Neuronal stem cell (in vitro differentiated cells): ENCODE results near the gene KIAA0825.

ENCODE experiments used
- DNase-seq: peaks from one replicate; pipeline ENCODE4 v3.0.0-alpha.2; 2013; ENCODE audit warnings: low spot score
- H2AFZ ChIP-seq: one replicate; pipeline ENCODE4 v1.6.1; 2013; ENCODE audit warnings: mild to moderate bottlenecking, low read length, inconsistent platforms
- H2AK5ac ChIP-seq: 2 replicates; pipeline ENCODE4 v1.6.1; 2013; ENCODE audit warnings: low read depth, mild to moderate bottlenecking, inconsistent platforms, low read length, moderate library complexity, mixed read lengths
- H2BK120ac ChIP-seq: 2 replicates; pipeline ENCODE4 v1.6.1; 2013; ENCODE audit warnings: low read depth, mild to moderate bottlenecking, inconsistent platforms, low read length, moderate library complexity, mixed read lengths
- H2BK12ac ChIP-seq: one replicate; pipeline ENCODE4 v1.6.1; 2013; ENCODE audit warnings: low read length, inconsistent platforms
- H2BK15ac ChIP-seq: 2 replicates; pipeline ENCODE4 v1.6.1; 2013; ENCODE audit warnings: mild to moderate bottlenecking, low read length, inconsistent platforms, mixed read lengths
- H2BK5ac ChIP-seq: one replicate; pipeline ENCODE4 v1.6.1; 2013; ENCODE audit warnings: inconsistent platforms, mild to moderate bottlenecking, low read length, moderate library complexity
- H3K14ac ChIP-seq: one replicate; pipeline ENCODE4 v1.6.1; 2013; ENCODE audit warnings: low read length, inconsistent platforms
- H3K18ac ChIP-seq: 2 replicates; pipeline ENCODE4 v1.6.1; 2013; ENCODE audit warnings: low read length, inconsistent platforms
- H3K23ac ChIP-seq: 2 replicates; pipeline ENCODE4 v1.6.1; 2013; ENCODE audit warnings: low read depth, mild to moderate bottlenecking, mixed read lengths, low read length, inconsistent platforms; ENCODE audit not compliant: poor library complexity
- H3K27ac ChIP-seq: replicated peaks from 3 replicates; pipeline ENCODE4 v1.5.1; 2013; ENCODE audit warnings: low read length, inconsistent platforms
- H3K27me3 ChIP-seq, 3 experiments: 2 replicates each; pipeline ENCODE4 v1.6.1; 2013; ENCODE audit warnings: low read length in 3 of 3, mild to moderate bottlenecking in 2 of 3, inconsistent platforms in 1 of 3, low read depth in 1 of 3, mixed read lengths in 1 of 3, moderate library complexity in 1 of 3; ENCODE audit not compliant: control insufficient read depth in 3 of 3, insufficient read depth in 3 of 3
- H3K36me3 ChIP-seq, 2 donors: replicated peaks in 1 of 2; 2 replicates each; pipeline ENCODE4 v1.6.1; 2013; ENCODE audit warnings: low read length in 2 of 2; ENCODE audit not compliant: control insufficient read depth in 2 of 2, insufficient read depth in 2 of 2
- H3K4ac ChIP-seq: 2 replicates; pipeline ENCODE4 v1.6.1; 2013; ENCODE audit warnings: inconsistent platforms, mild to moderate bottlenecking, low read length, moderate library complexity
- H3K4me1 ChIP-seq, 2 donors: 1 replicate in 1 of 2; 2 replicates in 1 of 2; pipeline ENCODE4 v1.6.1; 2013; ENCODE audit warnings: low read length in 2 of 2, low read depth in 1 of 2; ENCODE audit not compliant: control insufficient read depth in 2 of 2, insufficient read depth in 1 of 2
- H3K4me2 ChIP-seq: one replicate; pipeline ENCODE4 v1.6.1; 2013; ENCODE audit warnings: mild to moderate bottlenecking, low read length, inconsistent platforms; ENCODE audit not compliant: insufficient read depth, poor library complexity, severe bottlenecking
- H3K4me3 ChIP-seq, 2 donors: 2 replicates each; pipeline ENCODE4 v1.5.1; 2013; ENCODE audit warnings: low read length in 2 of 2, mild to moderate bottlenecking in 2 of 2, inconsistent platforms in 1 of 2, moderate library complexity in 1 of 2
- H3K79me1 ChIP-seq: one replicate; pipeline ENCODE4 v1.6.1; 2013; ENCODE audit warnings: low read depth, mild to moderate bottlenecking, inconsistent platforms, low read length, moderate library complexity
- H3K9ac ChIP-seq: one replicate; pipeline ENCODE4 v1.6.1; 2013; ENCODE audit warnings: mild to moderate bottlenecking, low read depth, low read length, inconsistent platforms; ENCODE audit not compliant: poor library complexity
- H3K9me3 ChIP-seq, 2 donors: replicated peaks in 1 of 2; 2 replicates each; pipeline versions ENCODE3 to v1.6.1; 2013; ENCODE audit warnings: low read length in 2 of 2, mild to moderate bottlenecking in 2 of 2, inconsistent platforms in 1 of 2, low read depth in 1 of 2, mixed read lengths in 1 of 2, moderate library complexity in 1 of 2; ENCODE audit not compliant: control insufficient read depth in 2 of 2, insufficient read depth in 1 of 2
- H4K8ac ChIP-seq: one replicate; pipeline ENCODE4 v1.6.1; 2013; ENCODE audit warnings: low read depth, mild to moderate bottlenecking, inconsistent platforms, low read length, moderate library complexity
- H4K91ac ChIP-seq: one replicate; pipeline ENCODE4 v1.6.1; 2013; ENCODE audit warnings: low read length, low read depth, mild to moderate bottlenecking, inconsistent platforms; ENCODE audit not compliant: poor library complexity
- WGBS, 2 donors: extraction: QIAGEN DNeasy Blood & Tissue Kit; methylation state at CpG; one replicate each; pipeline ENCODE4 v1.1.7; 2013; ENCODE audit warnings: missing lambda C conversion rate in 2 of 2, mixed read lengths in 1 of 2; ENCODE audit not compliant: insufficient read length in 2 of 2, insufficient replicate concordance in 1 of 2; ENCODE audit errors: extremely low coverage in 2 of 2; 5-methylcytosine and 5-hydroxymethylcytosine counted together

KIAA0825 gene

DNA sequence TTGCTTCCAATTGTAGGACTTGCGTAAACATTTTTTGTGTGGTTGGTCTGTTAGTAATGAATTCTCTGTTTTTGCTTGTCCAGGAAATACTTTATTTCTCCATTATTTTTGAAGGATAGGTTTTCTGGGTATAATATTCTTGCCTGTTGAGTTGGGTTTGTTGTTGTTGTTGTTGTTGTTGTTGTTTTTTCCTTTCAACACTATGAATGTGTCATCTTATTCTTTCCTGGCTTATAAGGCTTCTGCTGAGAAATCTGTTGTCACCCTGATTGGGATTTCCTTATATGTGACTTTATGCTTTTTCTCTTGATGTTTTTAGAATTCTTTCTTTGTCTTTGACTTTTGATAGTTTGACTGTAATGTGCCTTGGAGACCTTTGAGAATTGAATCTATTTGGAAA, 39.9 kb upstream of the KIAA0825 start:
- H2AFZ ChIP-seq: no peak overlapping the region
- no peak overlapping the region for H4K91ac ChIP-seq
- H3K4me1 ChIP-seq: no peaks in the 10 kb centered on the region
- peaks cover 0 to 76% of the 10 kb centered on the region in 2 donors for H3K36me3 ChIP-seq
- H3K27me3 ChIP-seq: no peaks in the 10 kb centered on the region
- no peak overlapping the region for H2BK15ac ChIP-seq
- H2BK12ac ChIP-seq: no peak overlapping the region
- H2BK5ac ChIP-seq: no peak overlapping the region
- H3K23ac ChIP-seq: no peak overlapping the region
- H3K9me3 ChIP-seq: peaks cover 6 to 64% of the 10 kb centered on the region in 2 donors
- WGBS, 2 donors: no CpG with 5 or more reads among the region's 1 CpG
- H3K14ac ChIP-seq: no peak overlapping the region
- no peak overlapping the region for H3K4ac ChIP-seq
- no peak overlapping the region for H2AK5ac ChIP-seq
- H4K8ac ChIP-seq: no peak overlapping the region
- H3K4me2 ChIP-seq: no peak overlapping the region
- H3K9ac ChIP-seq: no peak overlapping the region
- H3K27ac ChIP-seq: no peak overlapping the region
- H3K18ac ChIP-seq: no peak overlapping the region
- H2BK120ac ChIP-seq: no peak overlapping the region
- DNase-seq: no peak
- peaks cover 3% of the 10 kb centered on the region for H3K79me1 ChIP-seq
- no peak overlapping the region for H3K4me3 ChIP-seq

DNA sequence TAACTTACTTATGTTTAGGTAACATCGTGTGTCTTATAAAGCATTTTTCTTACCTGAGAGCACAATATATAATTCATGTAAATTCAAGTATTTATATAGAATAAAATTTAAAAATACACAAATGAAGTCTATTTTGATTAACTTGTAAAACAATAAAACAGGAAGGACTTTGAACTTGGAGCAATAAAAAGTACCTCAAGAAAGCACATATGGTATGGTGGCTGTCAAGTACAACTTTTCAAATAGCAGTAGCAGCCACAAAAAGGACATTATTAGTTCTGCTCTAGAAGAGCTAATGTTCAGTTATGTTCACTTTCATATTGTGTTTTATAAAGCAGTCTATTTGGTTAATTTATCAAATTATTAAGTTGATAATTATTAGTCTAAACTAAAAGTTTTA, 31.5 kb upstream of the KIAA0825 start:
- no peak overlapping the region for H2BK5ac ChIP-seq

DNA sequence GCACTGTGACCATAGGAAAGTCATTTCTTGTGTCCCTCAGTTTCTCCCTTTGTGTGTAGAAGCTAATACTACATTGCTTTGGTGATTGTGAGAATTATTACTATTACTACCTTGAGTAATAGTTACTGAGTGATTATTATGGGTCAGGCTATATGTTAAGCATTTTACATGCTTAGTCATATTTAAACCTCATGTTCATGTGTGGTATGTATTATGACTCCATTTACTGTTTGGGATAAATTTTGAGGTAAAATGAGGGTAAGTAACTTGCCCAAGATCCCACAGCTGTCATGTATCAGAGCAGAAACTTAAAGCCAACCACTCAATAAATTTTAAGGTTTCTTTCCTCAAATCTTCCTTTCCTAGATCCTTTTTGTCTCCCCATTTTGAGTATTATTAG, 28.4 kb upstream of the KIAA0825 start:
- no peak overlapping the region for H2AFZ ChIP-seq
- DNase-seq: no peak
- H3K4me3 ChIP-seq: no peak overlapping the region
- no peak overlapping the region for H3K9ac ChIP-seq
- H4K8ac ChIP-seq: no peak overlapping the region
- no peak overlapping the region for H3K27ac ChIP-seq
- H3K79me1 ChIP-seq: no peaks in the 10 kb centered on the region
- H3K27me3 ChIP-seq: no peaks in the 10 kb centered on the region
- no peak overlapping the region for H2BK5ac ChIP-seq
- H2AK5ac ChIP-seq: no peak overlapping the region
- H3K4me1 ChIP-seq: no peaks in the 10 kb centered on the region
- H3K4me2 ChIP-seq: no peak overlapping the region
- no peak overlapping the region for H2BK120ac ChIP-seq
- no peak overlapping the region for H3K18ac ChIP-seq
- no peak overlapping the region for H4K91ac ChIP-seq
- H3K9me3 ChIP-seq: peaks cover 0 to 6% of the 10 kb centered on the region in 2 donors
- H2BK15ac ChIP-seq: no peak overlapping the region
- H2BK12ac ChIP-seq: no peak overlapping the region
- no peak overlapping the region for H3K14ac ChIP-seq
- no peak overlapping the region for H3K23ac ChIP-seq
- no peak overlapping the region for H3K4ac ChIP-seq
- H3K36me3 ChIP-seq: peaks cover 6 to 76% of the 10 kb centered on the region in 2 donors

More for the DNA sequence above, 31.5 kb upstream of the KIAA0825 start:
- no peak overlapping the region for H3K4ac ChIP-seq
- no CpG with 5 or more reads among the region's 1 CpG for WGBS, 2 donors
- H2BK15ac ChIP-seq: no peak overlapping the region
- no peak overlapping the region for H3K14ac ChIP-seq
- no peak overlapping the region for H3K23ac ChIP-seq
- H3K27ac ChIP-seq: no peak overlapping the region
- H4K8ac ChIP-seq: no peak overlapping the region
- H2BK120ac ChIP-seq: no peak overlapping the region
- no peak overlapping the region for H4K91ac ChIP-seq
- peaks cover 0 to 80% of the 10 kb centered on the region in 2 donors for H3K36me3 ChIP-seq
- H3K4me1 ChIP-seq: no peaks in the 10 kb centered on the region
- H3K9ac ChIP-seq: no peak overlapping the region
- DNase-seq: no peak
- no peak overlapping the region for H2AFZ ChIP-seq
- H3K27me3 ChIP-seq: no peaks in the 10 kb centered on the region
- no peak overlapping the region for H3K4me2 ChIP-seq
- H2BK12ac ChIP-seq: no peak overlapping the region
- peaks cover 0 to 22% of the 10 kb centered on the region in 2 donors for H3K9me3 ChIP-seq
- H3K4me3 ChIP-seq: no peak overlapping the region
- H3K18ac ChIP-seq: no peak overlapping the region
- no peaks in the 10 kb centered on the region for H3K79me1 ChIP-seq
- no peak overlapping the region for H2AK5ac ChIP-seq

DNA sequence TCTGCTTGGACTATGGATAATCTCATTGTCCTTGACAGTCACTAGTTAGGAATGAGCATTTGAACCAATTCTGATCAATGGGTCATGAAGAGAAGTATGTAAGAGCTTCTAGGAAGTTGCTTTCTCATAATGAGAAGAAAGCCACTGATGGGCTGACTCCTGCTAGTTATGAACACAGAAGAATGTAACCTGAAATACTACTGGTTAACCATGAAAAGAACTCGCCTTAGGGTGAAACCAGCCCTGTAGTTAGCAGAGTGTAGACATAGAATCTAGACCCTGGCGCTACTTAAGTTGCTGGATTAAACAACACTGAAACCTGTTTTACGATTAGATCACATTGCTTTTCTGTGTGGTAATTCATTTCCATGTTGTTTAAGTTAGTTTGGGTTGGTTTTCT, 26.6 kb upstream of the KIAA0825 start:
- no peak for DNase-seq
- Histone ChIP-seq H3K27me3 (no peaks in the 10 kb centered on the region), H3K36me3 (peaks cover 8 to 75% of the 10 kb centered on the region in 2 donors), H3K14ac (no peak overlapping the region), H3K4ac (no peak overlapping the region), H3K4me1 (no peaks in the 10 kb centered on the region), H2BK5ac (no peak overlapping the region), H2AK5ac (no peak overlapping the region), H2BK15ac (no peak overlapping the region), H3K18ac (no peak overlapping the region), H3K23ac (no peak overlapping the region), H3K9ac (no peak overlapping the region), H3K79me1 (peaks cover 2% of the 10 kb centered on the region), H4K8ac (no peak overlapping the region), H4K91ac (no peak overlapping the region), H3K27ac (no peak overlapping the region), H3K4me3 (no peak overlapping the region), H2BK120ac (no peak overlapping the region), H3K9me3 (peaks cover 0 to 15% of the 10 kb centered on the region in 2 donors), H2BK12ac (no peak overlapping the region), H3K4me2 (no peak overlapping the region), H2AFZ (no peak overlapping the region)
- no CpG with 5 or more reads among the region's 3 CpGs for WGBS, 2 donors
